Measurements from ENCODE around the gene CRIP1. TPM values are rescaled to one million over a fixed set of nuclear protein-coding genes. Genes with fewer than 3 reads are reported as not detected.

CRIP1 gene
- total RNA-seq, 1 donor from 2014 or later = not detected

DNA sequence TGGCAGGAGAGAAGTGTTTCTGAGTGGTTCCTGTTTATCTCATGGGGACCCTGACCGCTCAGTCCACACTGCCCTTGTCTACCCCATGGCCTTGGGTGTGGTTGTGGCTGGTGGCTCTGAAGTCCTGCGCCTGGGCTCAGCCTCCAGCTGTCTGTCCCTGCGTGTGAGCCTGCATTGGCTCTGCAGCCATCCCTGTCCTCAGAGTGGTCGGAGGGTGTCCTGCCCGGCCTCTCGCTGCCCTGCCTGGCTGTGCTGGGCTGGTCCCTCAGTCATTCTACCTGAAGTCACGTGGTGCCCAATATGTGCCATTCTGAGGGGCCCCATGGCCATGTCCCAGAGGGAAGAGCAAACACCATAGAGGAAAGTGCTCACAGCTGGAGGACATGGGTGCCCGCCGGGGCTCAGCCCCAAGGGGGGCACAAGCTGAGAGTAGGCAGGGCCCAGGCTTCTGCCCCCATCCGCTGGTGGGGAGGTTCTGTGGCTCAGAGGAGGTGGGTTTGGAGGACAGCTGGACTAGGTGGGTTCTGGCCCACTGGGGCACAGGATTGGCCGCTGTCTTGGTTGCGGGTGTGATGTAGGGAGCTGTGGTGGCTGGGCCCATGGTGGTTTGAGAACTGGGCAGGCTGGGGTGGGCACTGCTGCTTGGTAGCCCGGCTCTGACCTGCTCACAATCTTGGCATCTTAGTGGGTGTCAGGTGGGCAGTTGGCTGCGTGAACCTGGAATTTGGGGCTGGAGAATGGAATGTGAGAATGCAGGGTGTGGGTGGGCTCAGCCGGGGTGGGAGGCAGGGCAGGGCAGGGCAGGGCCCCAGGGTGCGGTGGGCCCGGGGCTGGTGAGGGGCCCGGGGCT lies 16.0 kb downstream of the CRIP1 start:
- FAIRE-seq = no peak
- Histone ChIP-seq H3K27me3 (ENCODE audit: control insufficient read depth, insufficient read depth, low read length) (no peaks in the 10 kb centered on the region), H3K36me3 (ENCODE audit: control insufficient read depth, insufficient read depth, low read length) (peaks cover 3% of the 10 kb centered on the region), H3K4me3 (ENCODE audit: low read depth, low read length) (no peak overlapping the region)
- TF ChIP-seq, protein P1, sequence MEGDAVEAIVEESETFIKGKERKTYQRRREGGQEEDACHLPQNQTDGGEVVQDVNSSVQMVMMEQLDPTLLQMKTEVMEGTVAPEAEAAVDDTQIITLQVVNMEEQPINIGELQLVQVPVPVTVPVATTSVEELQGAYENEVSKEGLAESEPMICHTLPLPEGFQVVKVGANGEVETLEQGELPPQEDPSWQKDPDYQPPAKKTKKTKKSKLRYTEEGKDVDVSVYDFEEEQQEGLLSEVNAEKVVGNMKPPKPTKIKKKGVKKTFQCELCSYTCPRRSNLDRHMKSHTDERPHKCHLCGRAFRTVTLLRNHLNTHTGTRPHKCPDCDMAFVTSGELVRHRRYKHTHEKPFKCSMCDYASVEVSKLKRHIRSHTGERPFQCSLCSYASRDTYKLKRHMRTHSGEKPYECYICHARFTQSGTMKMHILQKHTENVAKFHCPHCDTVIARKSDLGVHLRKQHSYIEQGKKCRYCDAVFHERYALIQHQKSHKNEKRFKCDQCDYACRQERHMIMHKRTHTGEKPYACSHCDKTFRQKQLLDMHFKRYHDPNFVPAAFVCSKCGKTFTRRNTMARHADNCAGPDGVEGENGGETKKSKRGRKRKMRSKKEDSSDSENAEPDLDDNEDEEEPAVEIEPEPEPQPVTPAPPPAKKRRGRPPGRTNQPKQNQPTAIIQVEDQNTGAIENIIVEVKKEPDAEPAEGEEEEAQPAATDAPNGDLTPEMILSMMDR (IDR thresholded peaks at IDR 0.05; ENCODE audit: insufficient read depth, low read length, severe bottlenecking) = no peak
- no peak for DNase-seq (ENCODE audit: low read depth)

DNA sequence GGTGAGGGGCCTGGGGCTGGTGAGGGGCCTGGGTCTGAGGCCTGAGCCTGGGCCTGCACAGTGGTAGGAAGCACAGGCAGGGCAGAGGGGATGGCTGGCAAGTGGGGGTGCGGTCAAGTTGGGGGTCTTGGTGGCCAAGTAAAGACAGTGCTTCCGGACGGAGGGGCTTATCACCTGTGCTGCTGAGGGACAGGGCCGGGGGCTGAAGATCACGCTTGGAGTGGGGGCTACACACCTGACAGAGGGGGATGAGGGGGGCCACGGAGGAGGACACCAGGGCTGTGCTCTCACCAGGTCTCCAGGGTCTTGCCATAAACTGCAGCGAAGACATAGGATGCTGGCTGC lies 16.6 kb downstream of the CRIP1 start:
- TF ChIP-seq, protein P1 (IDR thresholded peaks at IDR 0.05; ENCODE audit: insufficient read depth, low read length, severe bottlenecking) = no peak
- peaks cover 3% of the 10 kb centered on the region for H3K27me3 ChIP-seq (ENCODE audit: control insufficient read depth, insufficient read depth, low read length)
- H3K4me3 ChIP-seq (ENCODE audit: low read depth, low read length) = no peak overlapping the region
- FAIRE-seq (no peak), DNase-seq (ENCODE audit: low read depth) (no peak)
- H3K36me3 ChIP-seq (ENCODE audit: control insufficient read depth, insufficient read depth, low read length) = no peaks in the 10 kb centered on the region

DNA sequence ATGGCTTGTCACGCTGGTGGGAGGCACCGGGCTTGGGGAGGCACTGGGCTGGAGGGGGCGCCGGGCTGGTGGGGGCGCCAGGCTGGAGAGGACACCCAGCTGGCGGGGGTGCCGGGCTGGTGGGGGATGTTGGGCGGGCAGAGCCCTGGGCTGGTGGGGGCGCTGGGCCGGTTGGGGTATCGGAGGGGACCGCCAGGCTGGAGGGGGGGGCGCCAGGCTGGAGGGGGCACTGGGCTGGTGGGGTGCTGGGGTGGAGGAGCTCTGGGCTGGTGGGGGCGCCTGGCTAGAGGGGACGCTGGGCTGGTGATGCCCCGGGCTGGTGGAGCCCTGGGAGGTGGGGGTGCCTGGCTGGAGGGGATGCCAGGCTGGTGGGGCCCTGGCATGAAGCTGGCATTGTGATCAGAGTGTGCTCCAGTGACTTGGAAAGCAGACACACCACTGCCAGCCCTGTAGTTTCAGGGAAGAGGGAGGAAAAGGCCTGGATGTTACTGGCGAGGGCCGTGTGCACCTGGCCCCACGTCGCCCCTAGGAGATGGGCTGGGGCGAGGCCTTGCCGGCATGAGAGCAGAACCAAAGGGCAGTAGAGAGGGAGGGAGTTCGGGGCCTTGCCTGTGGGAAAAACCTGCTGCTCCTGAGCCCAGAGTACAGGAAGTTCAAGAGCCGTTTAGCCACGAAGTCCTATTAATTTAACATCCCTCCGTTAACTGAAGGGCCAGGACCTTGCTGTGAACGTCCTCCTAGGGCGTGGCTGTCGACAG lies 17.4 kb downstream of the CRIP1 start:
- DNase-seq (ENCODE audit: low read depth) (no peak), FAIRE-seq (no peak)
- TF ChIP-seq, protein P1 (IDR thresholded peaks at IDR 0.05; ENCODE audit: insufficient read depth, low read length, severe bottlenecking) = no peak
- Histone ChIP-seq H3K36me3 (ENCODE audit: control insufficient read depth, insufficient read depth, low read length) (no peaks in the 10 kb centered on the region), H3K27me3 (ENCODE audit: control insufficient read depth, insufficient read depth, low read length) (peaks cover 3% of the 10 kb centered on the region), H3K4me3 (ENCODE audit: low read depth, low read length) (no peak overlapping the region)

DNA sequence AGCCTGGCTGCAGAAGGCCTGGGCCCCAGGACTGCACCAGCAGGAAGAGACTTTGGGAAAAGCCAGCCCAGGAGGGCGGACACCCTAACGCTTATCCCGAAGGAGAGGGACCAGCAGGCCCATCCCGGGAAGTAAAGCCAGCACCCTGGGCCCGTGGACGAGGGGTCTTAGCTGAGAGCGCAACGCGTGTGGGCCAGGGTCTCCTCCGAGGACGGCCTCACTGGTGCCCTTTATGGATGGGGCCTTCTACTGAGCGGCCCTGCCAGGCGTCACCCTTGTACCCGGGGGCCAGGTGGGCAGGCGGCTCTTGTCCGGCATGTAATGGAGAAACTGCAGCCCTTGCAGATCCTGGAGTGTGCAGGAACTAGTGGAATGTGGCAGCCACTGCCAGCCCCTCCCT lies 18.4 kb downstream of the CRIP1 start:
- no peak for FAIRE-seq
- TF ChIP-seq, protein P1 (IDR thresholded peaks at IDR 0.05; ENCODE audit: insufficient read depth, low read length, severe bottlenecking) = no peak
- Histone ChIP-seq H3K4me3 (ENCODE audit: low read depth, low read length) (no peak overlapping the region), H3K27me3 (ENCODE audit: control insufficient read depth, insufficient read depth, low read length) (peaks cover 3% of the 10 kb centered on the region), H3K36me3 (ENCODE audit: control insufficient read depth, insufficient read depth, low read length) (no peaks in the 10 kb centered on the region)
- DNase-seq (ENCODE audit: low read depth) = no peak

DNA sequence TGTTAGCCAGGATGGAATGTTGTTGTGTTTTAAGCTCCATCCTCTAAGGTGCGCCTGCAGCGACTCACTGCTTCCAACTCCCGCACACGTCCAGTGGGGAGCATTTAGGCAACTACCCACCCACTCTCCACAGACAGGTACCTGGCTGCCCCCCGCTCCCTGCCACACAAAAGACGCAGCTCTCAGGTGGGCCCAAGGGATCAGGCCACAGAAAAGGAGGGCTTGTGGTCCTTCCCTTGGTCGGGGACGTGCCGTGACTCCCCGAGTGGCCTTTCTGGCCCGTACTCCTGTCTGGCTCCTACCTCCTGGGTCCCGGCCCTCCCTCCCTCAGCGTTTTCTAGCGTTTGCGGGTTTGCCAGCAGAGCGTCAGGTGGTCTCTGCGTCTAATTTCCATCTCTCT lies 20.6 kb downstream of the CRIP1 start:
- Histone ChIP-seq H3K4me3 (ENCODE audit: low read depth, low read length) (no peak overlapping the region), H3K36me3 (ENCODE audit: control insufficient read depth, insufficient read depth, low read length) (no peaks in the 10 kb centered on the region), H3K27me3 (ENCODE audit: control insufficient read depth, insufficient read depth, low read length) (peaks cover 4% of the 10 kb centered on the region)
- DNase-seq (ENCODE audit: low read depth) = no peak
- FAIRE-seq = no peak
- TF ChIP-seq, protein P1 (IDR thresholded peaks at IDR 0.05; ENCODE audit: insufficient read depth, low read length, severe bottlenecking) = no peak

Data from bronchial epithelial cell (primary cell).